ENCODE measurements around the gene LCN1. TPM values are rescaled to one million over a fixed set of nuclear protein-coding genes. Genes with fewer than 3 reads are reported as not detected.

LCN1 gene
- total and polyA plus RNA-seq, 2 of the 4 experiments (the other 2 are of a cell fraction) = not detected

GRCh38 chr9:135525241-135526088, 4.2 kb downstream of the LCN1 start:
- dilution Hi-C loops (cut with HindIII; ENCODE audit: low sequenced_read_pairs, unreplicated experiment) = no loop called here
- Histone ChIP-seq H2BK5ac (ENCODE audit: low read depth, low read length, poor library complexity, severe bottlenecking) (no peak overlapping the region), H3K4me1 (ENCODE audit: control insufficient read depth, insufficient read depth, low read length) (no peaks in the 10 kb centered on the region), H2BK20ac (ENCODE audit: low read depth, low read length) (no peak overlapping the region), H4K91ac (ENCODE audit: insufficient read depth, low read depth, low read length) (no peak overlapping the region), H3K4ac (ENCODE audit: low read depth, low read length) (no peak overlapping the region), H2AK9ac (replicated peaks; ENCODE audit: low read depth, low read length, poor library complexity) (no peak overlapping the region), H4K8ac (ENCODE audit: low read depth in 2 of 2, low read length in 2 of 2) (no peak overlapping the region), H3K56ac (ENCODE audit: extremely low read depth, insufficient read depth, low read length) (no peak overlapping the region), H3K4me2 (ENCODE audit: low read depth, low read length) (no peak overlapping the region), H3K9me3 (ENCODE audit: control insufficient read depth, insufficient read depth, low read length) (no peaks in the 10 kb centered on the region), H3K4me3 (ENCODE audit: insufficient read depth, low read depth, low read length) (no peak overlapping the region), H2BK120ac (ENCODE audit: low read depth, low read length) (no peak overlapping the region), H3K36me3 (ENCODE audit: control insufficient read depth, insufficient read depth, low read length) (no peaks in the 10 kb centered on the region), H3K18ac (ENCODE audit: low read depth, low read length) (no peak overlapping the region), H2AFZ (replicated peaks; ENCODE audit: low read length, poor library complexity) (no peak overlapping the region), H2AK5ac (ENCODE audit: low read depth, low read length) (no peak overlapping the region), H3K9me1 (ENCODE audit: insufficient read depth, low read length) (no peaks in the 10 kb centered on the region), H3K27ac (ENCODE audit: insufficient read depth, low read length) (no peak overlapping the region), H3K27me3 (ENCODE audit: control insufficient read depth, insufficient read depth, low read length) (peaks cover 1% of the 10 kb centered on the region), H4K5ac (ENCODE audit: low read depth, low read length) (no peak overlapping the region), H3K79me1 (ENCODE audit: low read depth in 1 of 2, low read length in 2 of 2) (no peaks in the 10 kb centered on the region), H3K23ac (ENCODE audit: low read depth, low read length) (no peak overlapping the region), H2BK15ac (ENCODE audit: low read depth, low read length) (no peak overlapping the region), H4K20me1 (ENCODE audit: insufficient read depth, low read length) (no peaks in the 10 kb centered on the region), H3K14ac (replicated peaks; ENCODE audit: low read depth, low read length) (no peak overlapping the region), H3K9ac (ENCODE audit: low read depth, low read length) (no peak overlapping the region)
- in situ Hi-C loops (cut with MboI; ENCODE audit: low sequenced_read_pairs) = no loop called here
- BruUV-seq (replicated peaks) = no TSS peak
- ChIA-PET POLR2A (ENCODE audit: unreplicated experiment) (no interaction called here), CTCF (no interaction called here)
- no peak for DNase-seq
- no peak for ATAC-seq (ENCODE audit: low read depth)
- WGBS, 2 experiments (ENCODE audit: extremely low coverage in 2 of 2, insufficient read length in 1 of 2) = 54% methylated on average over 4 of the region's 31 CpGs; no CpG with 5 or more reads in 1 of the 2 experiments
- intact Hi-C loops (cut with micrococcal nuclease) = no loop called here
- TF ChIP-seq MXI1 (IDR thresholded peaks at IDR 0.05; ENCODE audit: borderline replicate concordance, low read depth, low read length) (no peak), BHLHE40 (IDR thresholded peaks at IDR 0.05; ENCODE audit: low read depth, low read length) (no peak), RFX5 (IDR thresholded peaks at IDR 0.05; ENCODE audit: low read depth, low read length) (no peak)

Data from IMR-90 (cell line).